ENCODE measurements around the gene MAP3K1.

DNA sequence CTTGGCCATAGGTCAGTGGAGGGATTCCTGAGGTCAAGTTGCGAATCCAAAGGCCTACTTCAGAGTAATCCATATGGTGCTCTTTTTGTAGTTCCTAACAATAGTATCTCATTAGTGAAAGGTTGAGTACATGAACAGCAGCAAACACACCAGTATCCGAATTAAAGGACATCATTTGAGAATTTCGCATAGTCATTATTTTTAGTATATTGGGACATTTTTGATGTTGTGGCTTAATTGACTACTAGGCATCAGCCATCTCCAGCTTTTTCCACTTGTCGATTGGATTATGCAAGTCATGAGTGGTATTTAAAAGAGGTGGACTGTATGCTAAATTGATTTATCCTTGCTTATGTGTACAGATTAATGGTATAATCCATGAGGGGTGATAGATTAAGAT is 23.7 kb downstream of the MAP3K1 start:
- TF ChIP-seq, protein P1, sequence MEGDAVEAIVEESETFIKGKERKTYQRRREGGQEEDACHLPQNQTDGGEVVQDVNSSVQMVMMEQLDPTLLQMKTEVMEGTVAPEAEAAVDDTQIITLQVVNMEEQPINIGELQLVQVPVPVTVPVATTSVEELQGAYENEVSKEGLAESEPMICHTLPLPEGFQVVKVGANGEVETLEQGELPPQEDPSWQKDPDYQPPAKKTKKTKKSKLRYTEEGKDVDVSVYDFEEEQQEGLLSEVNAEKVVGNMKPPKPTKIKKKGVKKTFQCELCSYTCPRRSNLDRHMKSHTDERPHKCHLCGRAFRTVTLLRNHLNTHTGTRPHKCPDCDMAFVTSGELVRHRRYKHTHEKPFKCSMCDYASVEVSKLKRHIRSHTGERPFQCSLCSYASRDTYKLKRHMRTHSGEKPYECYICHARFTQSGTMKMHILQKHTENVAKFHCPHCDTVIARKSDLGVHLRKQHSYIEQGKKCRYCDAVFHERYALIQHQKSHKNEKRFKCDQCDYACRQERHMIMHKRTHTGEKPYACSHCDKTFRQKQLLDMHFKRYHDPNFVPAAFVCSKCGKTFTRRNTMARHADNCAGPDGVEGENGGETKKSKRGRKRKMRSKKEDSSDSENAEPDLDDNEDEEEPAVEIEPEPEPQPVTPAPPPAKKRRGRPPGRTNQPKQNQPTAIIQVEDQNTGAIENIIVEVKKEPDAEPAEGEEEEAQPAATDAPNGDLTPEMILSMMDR (conservative IDR thresholded peaks at IDR 0.05), result no peak
- TF ChIP-seq ZFX (IDR thresholded peaks at IDR 0.05), result no peak
